ENCODE results near the gene SARDH. TPM values are rescaled to one million over a fixed set of nuclear protein-coding genes. Genes with fewer than 3 reads are reported as not detected.

Gene SARDH
- total and polyA plus RNA-seq, 2 of the 8 experiments (the other 6 are each of a cell fraction or from before 2014, with no cell fraction given): 6.4 to 7.4 TPM

GRCh38 chr9:133635098-133635497 is 103.1 kb downstream of the SARDH start (continued):
- TF ChIP-seq SIX5 (IDR thresholded peaks at IDR 0.05; ENCODE audit: low read depth, low read length): no peak
- TF ChIP-seq POU5F1 (IDR thresholded peaks at IDR 0.05; ENCODE audit: low read depth, low read length): no peak
- TF ChIP-seq CREB1 (IDR thresholded peaks at IDR 0.05): no peak
- TF ChIP-seq SIN3A (conservative IDR thresholded peaks at IDR 0.05 in 1 of 2, IDR thresholded peaks at IDR 0.05 in 1 of 2; ENCODE audit: low read depth in 1 of 2, low read length in 2 of 2): no peak
- no peak for TF ChIP-seq ATF2 (IDR thresholded peaks at IDR 0.05; ENCODE audit: low read length)
